Frontal cortex (tissue), 4 donors: ENCODE measurements around the gene TMED1. TPM values are rescaled to one million over a fixed set of nuclear protein-coding genes. Genes with fewer than 3 reads are reported as not detected.
"Not testable (repeated sequence)": the region's sequence is repeated elsewhere in the genome, so short reads cannot be mapped to it uniquely, and the experiment has no call there.

ENCODE experiments used
- DNase-seq, 2 donors: peaks; one replicate each; pipeline ENCODE4 v3.0.0; 2012; ENCODE audit warnings: low spot score in 2 of 2
- FAIRE-seq: peaks from 2 replicates; lab custom pipeline; 2012; peaks lifted over from hg19 to GRCh38; lab: Jason Lieb, UNC
- total RNA-seq: library from RNA; depleted of rRNA; stranded (reverse); fragments of >200 nt; gene quantifications from one replicate; pipeline ENCODE4 v1.2.3, GENCODE V29; 2014
- donor health status: control.
- donor health status: control.
- donor health status: control.

The TMED1 gene
- total RNA-seq, 1 donor from 2014 or later: 11.8 TPM

DNA sequence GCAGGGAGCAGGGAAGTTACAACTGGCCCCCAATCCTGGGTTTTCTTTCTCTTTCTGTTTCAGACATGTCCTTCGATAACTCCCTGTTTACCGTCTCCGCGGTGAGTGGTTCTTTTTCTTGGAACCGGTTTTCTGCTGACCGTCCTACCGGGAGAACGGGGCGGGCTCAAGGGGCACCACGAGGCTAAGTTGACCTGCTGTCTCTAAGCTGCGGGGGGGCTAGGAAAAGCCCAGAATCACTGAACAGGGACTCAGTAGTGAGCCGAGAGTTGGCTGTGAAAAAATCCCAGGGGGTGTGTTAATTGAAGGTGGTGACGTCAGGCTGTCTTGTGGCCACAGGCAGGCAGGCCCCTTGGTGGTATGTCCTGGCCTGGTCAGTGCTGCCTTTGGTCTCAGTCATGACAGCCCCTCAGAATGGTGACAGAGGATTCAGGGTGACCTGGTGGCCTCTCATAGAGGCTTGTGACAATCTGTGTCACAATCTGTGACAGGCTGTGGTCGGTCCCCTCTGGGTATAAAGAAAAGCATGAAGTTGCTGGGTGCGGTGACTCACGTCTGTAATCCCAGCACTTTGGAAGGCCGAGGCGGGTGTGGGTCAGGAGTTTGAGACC is 27.2 kb upstream of the TMED1 start:
- DNase-seq (no peak), FAIRE-seq (no peak)

DNA sequence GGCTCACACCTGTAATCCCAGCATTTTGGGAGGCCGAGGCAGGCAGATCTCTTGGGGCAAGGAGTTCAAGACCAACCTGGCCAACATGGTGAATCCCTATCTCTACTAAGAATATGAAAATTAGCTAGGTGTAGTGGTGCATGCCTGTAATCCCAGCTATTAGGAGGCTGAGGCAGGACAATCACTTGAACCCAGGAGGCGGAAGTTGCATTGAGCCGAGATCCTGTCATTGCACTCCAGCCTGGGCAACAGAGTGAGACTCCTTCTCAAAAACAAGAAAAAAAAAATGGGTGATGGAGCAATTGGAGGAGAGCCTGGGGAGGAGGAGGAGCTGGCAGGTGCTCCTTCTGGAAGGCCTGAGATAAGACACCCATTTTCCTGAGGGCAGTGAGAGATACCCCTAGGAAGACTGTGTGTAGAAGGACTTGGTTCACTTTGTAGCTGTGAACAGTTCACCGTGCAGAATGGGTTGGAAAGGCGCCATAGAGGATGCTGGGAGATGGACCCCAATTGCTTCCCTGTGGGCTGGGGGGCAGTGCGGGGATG is 26.6 kb upstream of the TMED1 start:
- DNase-seq (no peak), FAIRE-seq (no peak)

- no peak for FAIRE-seq
- no peak for DNase-seq
Observed at GRCh38 chr19:10861103-10861651, 25.2 kb upstream of the TMED1 start.

DNA sequence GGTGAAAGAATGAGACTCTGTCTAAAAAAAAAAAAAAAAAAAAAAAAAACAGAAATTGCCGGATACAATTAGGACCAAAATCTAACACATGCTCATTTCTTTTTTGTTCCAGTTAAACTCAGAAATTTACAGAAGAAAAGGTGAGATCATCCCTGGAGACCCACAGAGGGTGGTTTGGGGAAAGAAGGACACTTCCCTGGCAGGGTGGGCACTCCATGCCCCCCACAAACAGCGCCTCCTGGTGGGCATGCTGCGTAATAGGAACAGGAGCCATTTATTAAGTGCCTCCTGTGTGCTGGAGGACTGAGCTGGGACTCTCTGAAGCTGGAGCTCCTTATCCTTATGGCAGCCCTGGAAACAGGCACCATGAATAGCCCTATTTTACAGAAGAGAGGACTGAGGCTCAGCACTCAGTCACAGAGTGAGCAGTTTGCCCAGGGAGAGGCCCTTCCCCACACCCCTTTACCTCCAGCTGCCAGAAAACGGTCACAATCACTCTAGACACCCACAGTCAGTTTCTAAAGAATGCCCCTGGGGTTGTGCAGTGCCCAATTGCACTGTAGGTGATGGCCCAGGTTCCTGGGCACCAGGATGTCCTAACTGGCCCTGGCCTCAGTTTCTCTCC is 22.3 kb upstream of the TMED1 start:
- FAIRE-seq (no peak), DNase-seq (no peak)

GRCh38 chr19:10856899-10857298 is 20.9 kb upstream of the TMED1 start:
- FAIRE-seq, DNase-seq: not testable (repeated sequence)

DNA sequence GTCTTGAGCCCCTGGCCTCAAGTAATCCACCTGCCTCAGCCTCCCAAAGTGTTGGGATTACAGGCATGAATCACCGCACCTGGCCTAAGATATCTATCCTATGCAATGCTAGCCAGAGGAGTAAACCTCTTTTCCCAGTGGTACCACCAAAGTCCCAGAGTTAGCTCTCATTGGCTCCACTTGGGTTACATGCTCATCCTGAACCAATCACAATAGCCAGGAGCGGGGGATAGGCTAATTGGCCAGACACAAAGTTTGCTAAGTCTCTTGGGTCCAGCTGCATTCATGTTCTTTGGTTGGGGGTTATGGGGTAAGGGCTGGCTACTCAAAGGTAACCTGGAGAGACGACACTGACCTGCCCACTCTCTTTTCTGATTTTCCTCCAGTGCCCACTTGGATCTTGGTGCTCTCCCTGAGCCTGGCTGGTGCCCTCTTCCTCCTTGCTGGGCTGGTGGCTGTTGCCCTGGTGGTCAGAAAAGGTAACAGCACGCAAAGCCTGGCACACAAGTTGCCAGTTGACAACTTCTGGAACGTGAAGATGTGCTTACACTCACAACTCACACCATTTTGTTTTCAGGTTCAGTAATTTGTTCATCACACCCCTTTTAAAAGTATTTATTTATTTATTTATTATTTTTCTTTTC is 20.0 kb upstream of the TMED1 start:
- FAIRE-seq (no peak), DNase-seq (no peak)

DNA sequence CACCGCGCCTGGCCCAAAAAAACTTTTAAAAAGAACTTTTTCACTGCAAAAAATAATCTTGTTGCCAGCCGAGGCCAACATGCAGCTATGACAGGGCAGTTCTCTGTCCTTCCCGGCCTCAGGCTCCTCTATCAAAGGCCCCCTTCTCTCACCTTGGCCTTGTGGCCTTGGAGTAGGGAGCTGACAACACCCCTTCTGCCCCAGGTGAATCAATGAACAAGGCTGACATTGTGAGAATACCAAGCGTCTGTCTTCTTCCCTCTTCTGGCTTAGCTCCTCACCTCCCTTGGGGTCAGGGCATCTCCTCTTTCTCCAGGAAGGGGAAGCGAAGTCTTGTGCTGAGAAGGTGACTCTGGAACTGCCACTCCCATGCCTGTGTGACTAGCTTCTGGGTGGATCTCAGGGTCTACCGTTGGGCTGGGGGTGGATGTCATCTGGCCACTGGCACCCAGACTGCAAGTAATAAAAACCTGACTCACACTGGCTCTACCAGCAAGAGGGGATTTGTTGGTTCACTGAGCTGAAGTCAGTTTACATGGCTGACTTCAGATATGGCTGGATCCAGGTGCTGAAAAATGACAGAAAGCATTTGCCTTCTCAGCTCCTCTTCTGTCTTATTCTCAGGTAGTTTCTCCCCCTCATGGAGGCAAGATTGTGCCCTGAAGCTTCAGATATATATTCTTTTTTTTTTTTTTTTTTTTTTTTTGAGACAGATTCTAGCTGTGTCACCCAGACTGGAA is 18.5 kb upstream of the TMED1 start:
- FAIRE-seq (no peak), DNase-seq (no peak)

GRCh38 chr19:10852941-10853340 is 16.9 kb upstream of the TMED1 start:
- DNase-seq: no peak
- FAIRE-seq: no peak

DNA sequence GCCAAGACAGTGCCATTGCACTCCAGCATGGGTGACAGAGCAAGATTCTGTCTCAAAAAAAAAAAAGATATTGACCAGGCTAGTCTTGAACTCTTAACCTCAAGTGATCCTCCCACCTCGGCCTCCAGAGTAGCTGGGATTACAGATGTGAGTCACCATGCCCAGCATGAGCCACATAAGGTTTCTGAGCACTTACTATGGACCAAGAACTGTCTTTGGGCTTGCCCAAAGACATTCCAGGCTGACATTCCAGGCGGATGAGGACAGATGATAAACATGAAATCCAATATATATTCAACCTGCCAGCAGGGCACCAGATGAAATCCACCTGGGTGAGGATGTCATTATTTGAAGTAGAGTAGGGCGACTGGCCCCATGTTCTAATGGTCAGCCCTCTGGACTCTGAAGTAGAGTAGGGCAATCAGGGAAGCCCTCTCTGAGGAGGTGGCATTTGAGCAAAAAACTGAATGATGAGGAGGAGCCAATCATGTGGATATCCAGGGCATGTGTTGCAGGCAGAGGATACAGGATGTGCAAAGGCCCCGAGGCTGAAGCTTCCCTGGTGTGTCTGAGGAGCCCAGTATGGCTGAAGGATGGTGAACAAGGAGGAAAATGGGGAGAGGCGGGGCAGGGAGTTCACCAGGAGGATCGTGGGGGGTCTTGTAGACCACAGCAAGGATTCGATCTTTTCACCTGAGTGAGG is 16.2 kb upstream of the TMED1 start:
- FAIRE-seq: no peak
- DNase-seq: no peak

- DNase-seq: no peak
- no peak for FAIRE-seq
Observed at GRCh38 chr19:10850631-10851030, 14.6 kb upstream of the TMED1 start.

DNA sequence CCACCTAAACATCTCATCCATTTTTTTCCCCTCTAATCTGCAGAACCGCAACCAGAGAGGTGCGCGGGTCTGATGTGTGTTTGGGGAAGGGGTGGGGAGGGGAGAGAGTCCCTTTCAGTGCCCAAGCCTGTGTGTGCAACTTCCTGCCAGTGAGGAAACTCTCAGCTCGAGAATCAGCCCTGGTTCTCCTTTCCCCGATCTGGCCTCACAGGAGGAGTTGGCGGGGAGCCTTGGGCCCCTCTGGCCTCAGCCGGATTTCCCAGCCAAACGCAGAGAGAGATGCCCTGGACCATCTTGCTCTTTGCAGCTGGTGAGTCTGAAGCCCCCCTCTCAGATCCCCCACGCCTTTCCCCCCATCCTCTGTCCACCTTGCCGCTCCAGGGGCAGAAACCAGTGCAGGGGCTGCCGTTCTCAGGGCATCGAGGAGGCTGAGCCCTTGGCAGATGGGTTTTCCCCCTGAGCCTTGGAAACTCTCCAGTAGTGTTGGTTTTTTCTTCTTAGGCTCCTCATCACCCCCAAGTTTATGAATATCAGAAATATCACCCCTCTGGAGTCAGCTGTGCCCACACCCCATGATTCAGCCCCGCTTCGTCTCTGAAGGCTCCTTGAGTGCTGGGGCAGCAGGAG is 12.3 kb upstream of the TMED1 start, which contains the start of gene C19orf38:
Gene C19orf38 (plus strand): TSS at position 186 of the 627 bp plus-strand sequence. CDS start 94 bp downstream, at position 280.
- DNase-seq (no peak), FAIRE-seq (no peak)

- no peak for DNase-seq
Observed at GRCh38 chr19:10846500-10847202, 10.6 kb upstream of the TMED1 start.

GRCh38 chr19:10842788-10843187 is 6.8 kb upstream of the TMED1 start:
- DNase-seq: no peak
- FAIRE-seq: no peak

More at GRCh38 chr19:10846500-10847202, 10.6 kb upstream of the TMED1 start:
- FAIRE-seq: no peak

- DNase-seq (no peak), FAIRE-seq (no peak)
Observed at GRCh38 chr19:10839114-10840050, 3.4 kb upstream of the TMED1 start.

- FAIRE-seq (no peak), DNase-seq (no peak)
Observed at GRCh38 chr19:10838377-10838776, 2.4 kb upstream of the TMED1 start.

DNA sequence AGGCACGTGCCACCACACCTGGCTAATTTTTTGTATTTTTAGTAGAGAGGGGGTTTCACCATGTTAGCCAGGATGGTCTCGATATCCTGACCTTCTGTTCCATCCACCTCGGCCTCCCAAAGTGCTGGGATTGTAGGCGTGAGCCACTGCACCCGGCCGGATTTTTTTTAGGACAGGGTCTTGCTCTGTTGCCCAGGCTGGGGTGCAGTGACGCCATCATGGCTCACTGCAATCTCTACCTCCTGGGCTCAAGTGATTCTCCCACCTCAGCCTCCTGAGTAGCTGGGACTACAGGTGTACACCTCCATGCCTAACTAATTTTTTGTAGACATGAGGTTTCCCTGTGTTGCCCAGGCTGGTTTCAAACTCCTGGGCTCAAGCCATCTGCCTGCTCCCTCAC is 1.6 kb upstream of the TMED1 start:
- DNase-seq, FAIRE-seq: not testable (repeated sequence)
